Right kidney (tissue), 1 donor: ENCODE measurements around the gene PISD.
"Not testable (repeated sequence)": the region's sequence is repeated elsewhere in the genome, so short reads cannot be mapped to it uniquely, and the experiment has no call there.

Source experiments
- DNase-seq: peaks from one replicate; pipeline ENCODE4 v3.0.0-alpha.2; 2016

Gene PISD

GRCh38 chr22:31609716-31610115, 52.3 kb downstream of the PISD start:
- DNase-seq, result no peak

GRCh38 chr22:31607696-31608095, 54.3 kb downstream of the PISD start:
- DNase-seq, result no peak

- DNase-seq, result no peak
Observed at GRCh38 chr22:31605851-31606585, 56.0 kb downstream of the PISD start.

- DNase-seq, result peak; percentile 1
Observed at GRCh38 chr22:31604746-31605705, 57.0 kb downstream of the PISD start.

GRCh38 chr22:31604137-31604705, 57.8 kb downstream of the PISD start:
- DNase-seq, result peak; percentile 3

GRCh38 chr22:31603574-31603973, 58.4 kb downstream of the PISD start:
- DNase-seq, result no peak

- no peak for DNase-seq
Observed at GRCh38 chr22:31603081-31603525, 58.9 kb downstream of the PISD start.

GRCh38 chr22:31602259-31602952, 59.6 kb downstream of the PISD start:
- DNase-seq, result no peak

- DNase-seq, result no peak
Observed at GRCh38 chr22:31595271-31595670, 66.7 kb downstream of the PISD start.

- DNase-seq, result not testable (repeated sequence)
Observed at GRCh38 chr22:31590161-31590560, 71.9 kb downstream of the PISD start.

GRCh38 chr22:31588970-31589675, 72.9 kb downstream of the PISD start:
- DNase-seq, result no peak

- no peak for DNase-seq
Observed at GRCh38 chr22:31586137-31586920, 75.7 kb downstream of the PISD start.

- no peak for DNase-seq
Observed at GRCh38 chr22:31585161-31585859, 76.7 kb downstream of the PISD start.

- no peak for DNase-seq
Observed at GRCh38 chr22:31584804-31585160, 77.2 kb downstream of the PISD start.

GRCh38 chr22:31583861-31584485, 78.0 kb downstream of the PISD start:
- DNase-seq, result no peak

- DNase-seq, result no peak
Observed at GRCh38 chr22:31579835-31580242, 82.2 kb downstream of the PISD start.

GRCh38 chr22:31578171-31578570, 83.8 kb downstream of the PISD start:
- no peak for DNase-seq

- no peak for DNase-seq
Observed at GRCh38 chr22:31577711-31578110, 84.3 kb downstream of the PISD start.

GRCh38 chr22:31575190-31575589, 86.8 kb downstream of the PISD start:
- DNase-seq, result no peak
